HUDEP-2 (cell line): ENCODE data around the gene TBRG4.
A peak's percentile ranks its signal among the peaks of the same experiment; 100 is the strongest.

Experiments
- DNase-seq, 76 experiments: peaks; one replicate each; lab custom pipeline; 2025; ENCODE audit not compliant: unreplicated experiment in 76 of 76; lab: John Stamatoyannopoulos, UW

Gene TBRG4

GRCh38 chr7:45145881-45146280 is 34.4 kb upstream of the TBRG4 start:
- DNase-seq = no peak

- no peak for DNase-seq
These were observed 32.1 kb upstream of the TBRG4 start for GRCh38 chr7:45143616-45144015.

DNA sequence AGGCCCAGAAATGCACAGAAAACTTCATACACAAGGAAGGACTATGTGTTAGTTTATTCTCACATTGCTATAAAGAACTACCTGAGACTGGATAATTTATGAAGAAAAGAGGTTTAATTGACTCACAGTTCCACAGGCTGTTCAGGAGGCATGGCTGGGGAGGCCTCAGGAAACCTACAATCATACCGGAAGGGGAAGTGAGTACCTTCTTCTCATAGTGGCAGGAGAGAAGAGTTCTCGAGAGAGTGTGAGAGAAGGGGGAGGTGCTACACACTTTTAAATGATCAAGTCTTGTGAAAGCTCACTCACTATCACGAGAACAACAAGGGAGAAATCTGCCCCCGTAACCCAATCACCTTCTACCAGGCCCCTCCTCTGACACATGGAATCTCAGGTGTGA is 29.3 kb upstream of the TBRG4 start:
- DNase-seq = no peak

DNA sequence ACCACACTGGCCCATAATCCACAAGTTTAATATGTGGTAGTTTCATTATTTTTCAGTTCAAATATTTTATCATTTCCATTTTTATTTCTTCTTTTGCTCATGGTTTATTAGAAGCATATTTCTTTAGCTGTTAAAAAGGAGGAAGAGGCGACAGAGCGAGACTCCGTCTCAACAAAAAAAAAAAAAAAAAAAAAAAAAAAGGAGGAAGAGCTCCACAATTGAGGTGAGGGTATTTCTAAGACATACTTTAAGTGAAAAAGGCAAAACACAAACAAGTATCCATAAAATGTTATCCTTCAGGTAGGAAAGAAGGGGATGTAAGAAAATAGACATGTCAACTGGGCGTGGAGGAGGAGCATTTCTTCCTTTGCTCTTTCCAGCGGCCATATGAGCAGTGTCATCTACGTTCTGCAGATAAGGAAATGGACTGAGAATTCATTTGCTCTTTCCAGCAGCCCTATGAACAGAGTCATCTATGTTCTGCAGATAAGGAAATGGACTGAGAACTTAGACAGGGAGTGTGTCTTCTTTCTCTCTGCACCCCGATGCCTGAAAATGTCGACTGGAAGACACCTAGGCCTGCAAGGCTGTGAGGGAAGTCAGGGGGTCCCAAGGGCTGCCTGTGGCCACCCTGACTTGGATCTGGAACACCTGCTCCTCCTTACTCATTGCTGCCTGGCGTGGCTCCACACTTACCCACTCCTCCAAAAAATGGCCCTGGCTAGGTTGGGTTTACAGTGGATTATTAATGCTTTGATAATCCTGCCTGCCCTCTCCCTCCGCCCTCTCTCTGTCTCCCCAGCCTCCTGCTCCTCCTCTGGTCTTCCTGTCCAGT is 27.2 kb upstream of the TBRG4 start:
- peak in 17 of 76 experiments; percentile 4 to 38 (median 14) for DNase-seq

GRCh38 chr7:45136106-45137060 is 24.9 kb upstream of the TBRG4 start:
- DNase-seq = peak in 58 of 76 experiments; percentile 3 to 66 (median 31)

DNA sequence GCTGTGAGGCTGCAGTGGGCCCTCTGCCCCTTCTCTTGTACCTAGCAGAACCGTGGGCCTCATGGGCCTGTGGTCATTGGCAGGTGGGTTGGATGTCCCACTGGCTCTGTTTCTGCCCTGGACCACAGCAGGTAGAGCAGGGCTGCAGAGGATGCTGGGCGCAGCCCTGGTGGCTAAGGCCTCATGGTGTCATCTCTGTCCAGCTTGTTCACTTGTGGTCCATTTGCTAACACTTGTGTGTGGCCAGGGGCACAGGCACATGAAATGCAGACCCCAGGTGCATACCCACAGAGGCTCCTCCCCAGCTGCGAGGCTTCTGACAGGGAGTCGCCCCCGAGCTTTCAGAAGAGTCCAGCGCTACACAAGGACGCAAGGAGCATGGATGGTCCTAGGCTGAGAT is 22.4 kb upstream of the TBRG4 start:
- no peak for DNase-seq

- no peak for DNase-seq
These were observed 21.9 kb upstream of the TBRG4 start for GRCh38 chr7:45133352-45133751.

DNA sequence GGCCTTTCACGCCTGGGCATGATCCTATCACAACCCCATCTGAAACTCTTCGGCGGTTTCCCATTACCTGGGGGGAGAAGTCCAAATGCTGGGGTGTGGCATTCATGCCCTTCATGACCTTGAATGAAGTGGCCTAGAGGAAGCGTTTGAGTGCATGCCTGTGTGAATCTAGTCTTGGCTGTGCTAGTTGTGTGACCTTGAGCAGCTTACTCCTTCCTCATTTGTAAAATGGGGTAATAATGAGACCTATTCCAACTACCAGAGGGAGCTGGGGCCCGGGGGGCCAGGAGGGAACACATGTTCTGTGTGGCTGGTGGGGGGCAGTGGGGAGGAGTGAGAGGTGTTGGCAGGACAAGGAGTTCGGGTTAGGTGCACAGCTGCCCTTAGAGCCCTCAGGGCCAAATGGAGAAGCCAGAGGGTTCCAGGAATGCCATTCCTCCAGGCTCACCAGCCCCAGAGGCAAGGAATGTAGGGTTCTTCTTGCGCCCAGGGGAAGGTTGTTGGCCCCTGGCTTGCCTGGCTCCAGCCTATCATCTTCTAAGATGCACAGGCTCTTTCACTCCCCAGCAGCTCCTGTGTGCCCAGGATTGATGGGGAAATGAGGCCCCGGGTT is 21.3 kb upstream of the TBRG4 start:
- DNase-seq = no peak

- DNase-seq = no peak
These were observed 20.4 kb upstream of the TBRG4 start for GRCh38 chr7:45131891-45132290.

- DNase-seq = no peak
These were observed 19.4 kb upstream of the TBRG4 start for GRCh38 chr7:45130910-45131309.

GRCh38 chr7:45129906-45130305 is 18.4 kb upstream of the TBRG4 start:
- no peak for DNase-seq

DNA sequence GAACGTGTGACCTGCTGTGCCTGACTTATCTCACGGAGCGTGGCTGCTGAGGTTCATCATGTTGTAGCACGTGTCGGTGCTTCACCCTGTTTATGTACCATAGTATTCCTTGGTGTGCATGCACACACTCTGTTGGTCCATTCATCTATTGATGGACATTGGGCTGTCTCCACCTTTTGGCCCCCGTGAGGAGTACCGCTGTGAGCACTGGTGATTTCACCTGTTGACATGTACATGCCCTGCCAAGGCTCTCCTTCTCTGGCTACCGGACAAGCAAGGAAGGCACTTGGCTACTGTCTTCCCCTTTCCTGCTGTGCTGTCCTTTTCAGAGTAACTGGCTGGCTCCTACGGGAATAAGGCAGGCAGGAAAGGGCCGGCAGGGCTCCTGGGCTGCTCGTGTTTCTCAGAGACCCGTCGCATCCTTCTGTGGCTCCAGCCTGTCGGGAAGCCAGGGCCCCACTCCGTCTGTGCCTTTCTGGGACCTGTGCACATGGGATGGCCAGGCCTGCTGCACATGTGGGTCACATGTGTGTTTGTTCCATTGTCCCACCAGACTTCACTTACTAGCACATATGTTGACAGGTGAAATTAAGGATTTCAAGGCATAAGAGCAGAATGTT is 17.8 kb upstream of the TBRG4 start:
- no peak for DNase-seq

DNA sequence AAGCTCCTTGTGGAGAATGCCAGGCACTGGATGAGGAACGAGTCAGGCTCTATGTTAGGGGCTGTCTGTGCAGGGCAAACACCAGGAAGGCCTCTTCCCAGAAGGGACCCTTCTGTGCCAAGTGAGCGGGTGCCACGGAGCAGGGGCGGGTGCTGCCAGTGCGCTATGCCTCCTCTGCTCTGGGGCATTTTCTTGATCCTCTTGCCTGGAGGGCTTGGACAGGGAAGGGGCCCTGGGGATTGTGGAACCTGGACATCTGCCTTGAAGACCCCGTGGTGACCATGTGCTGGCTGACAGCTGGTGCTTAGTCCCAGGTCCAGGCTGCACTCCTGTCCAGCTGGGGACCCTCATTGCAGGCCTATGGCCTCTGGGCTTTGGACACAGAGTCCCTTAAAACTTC is 15.4 kb upstream of the TBRG4 start:
- DNase-seq = no peak

DNA sequence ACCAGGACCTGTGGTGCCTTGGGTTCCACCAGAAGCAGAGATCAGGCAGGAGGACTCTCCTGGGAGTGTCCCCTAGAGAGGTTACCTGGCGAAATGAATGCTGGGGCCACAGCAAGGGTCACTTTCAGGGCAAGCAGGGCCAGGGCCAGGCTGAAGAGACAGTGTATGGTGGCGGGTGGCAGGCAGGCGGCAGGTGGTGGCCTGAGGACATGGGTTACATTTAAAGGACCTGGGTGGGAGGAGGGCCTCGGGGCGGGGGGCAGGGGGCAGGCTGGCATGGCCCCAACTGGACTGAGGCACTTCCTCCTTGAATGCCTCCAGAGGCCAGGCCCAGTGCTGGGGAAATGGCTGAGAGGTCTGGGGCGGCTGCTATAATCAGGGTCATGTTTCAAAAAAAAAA is 14.7 kb upstream of the TBRG4 start:
- no peak for DNase-seq

DNA sequence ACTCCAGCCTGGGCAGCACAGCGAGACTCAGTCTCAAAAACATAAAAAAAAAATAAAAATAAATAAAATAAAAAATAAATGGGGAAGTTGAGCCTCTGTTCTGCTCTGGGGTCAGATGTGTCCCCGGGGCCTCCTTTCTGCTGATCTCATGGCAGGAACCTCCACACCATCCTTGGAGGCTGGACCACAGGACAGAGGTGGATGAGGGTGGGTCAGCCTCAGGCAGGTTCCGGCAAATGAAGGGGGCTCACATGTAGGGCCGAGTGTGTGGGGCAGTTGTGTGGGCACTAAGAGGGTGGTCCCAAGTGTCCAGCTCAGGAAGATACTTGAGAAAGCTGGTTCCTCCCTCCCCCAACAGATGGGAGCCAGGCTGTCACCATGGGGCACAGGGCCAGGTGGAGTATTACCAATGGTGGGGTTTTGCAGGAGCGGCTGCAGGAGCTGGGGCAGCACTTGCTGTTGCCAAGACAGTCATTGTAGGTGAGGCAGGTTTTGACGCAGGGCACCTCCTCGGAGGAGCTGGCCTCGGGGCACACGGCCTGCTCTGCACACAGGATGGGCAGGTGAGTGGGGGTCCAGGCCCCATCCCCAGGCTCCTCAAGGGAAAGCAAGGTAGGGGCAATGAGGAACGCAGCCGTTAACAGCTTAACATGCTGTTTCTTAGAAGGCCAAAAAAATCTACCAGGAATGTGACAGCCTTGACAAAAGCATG is 13.9 kb upstream of the TBRG4 start:
- no peak for DNase-seq

GRCh38 chr7:45123913-45124710 is 12.6 kb upstream of the TBRG4 start:
- DNase-seq = no peak

DNA sequence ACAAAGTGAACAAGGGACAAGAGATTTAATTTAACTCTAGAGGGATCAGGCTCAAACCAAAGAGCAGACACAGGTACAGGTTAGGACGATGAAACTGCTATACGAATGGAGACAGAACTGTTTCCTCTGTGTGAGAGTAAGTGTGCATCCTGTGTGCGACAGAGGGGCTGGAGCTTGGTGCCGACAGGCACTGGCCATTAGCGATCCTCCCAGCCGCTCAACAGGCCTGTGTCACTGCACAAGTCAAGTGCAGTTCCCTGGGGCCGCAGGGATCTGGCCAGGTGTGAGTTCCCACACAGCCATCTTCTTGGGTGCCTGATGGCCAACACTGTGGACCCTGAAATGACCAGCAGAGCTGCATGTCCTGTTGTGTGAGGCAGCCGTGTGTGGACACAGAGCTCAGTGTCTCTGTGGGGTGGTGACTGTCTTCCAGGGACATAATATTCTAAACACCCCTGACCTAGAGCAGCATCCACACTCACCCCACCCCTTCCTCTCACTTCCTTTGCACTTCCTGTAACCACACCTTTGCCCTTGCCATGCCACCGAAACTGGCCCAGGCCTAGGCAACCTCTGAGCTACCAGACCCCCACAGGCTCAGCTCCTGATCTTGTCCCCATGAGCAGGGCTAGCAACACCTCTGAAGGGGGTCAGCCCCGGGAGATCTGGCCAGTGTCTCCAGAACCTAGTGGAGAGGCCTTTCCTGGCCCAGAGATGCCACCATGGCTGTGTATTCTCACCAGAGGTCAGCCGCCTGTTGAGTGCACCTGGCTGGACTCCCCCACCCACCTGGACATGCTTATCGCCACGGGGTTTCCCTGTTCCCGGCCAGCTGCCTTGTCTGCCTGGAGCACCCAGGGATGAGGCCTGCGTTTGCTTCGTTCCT is 11.7 kb upstream of the TBRG4 start:
- no peak for DNase-seq

DNA sequence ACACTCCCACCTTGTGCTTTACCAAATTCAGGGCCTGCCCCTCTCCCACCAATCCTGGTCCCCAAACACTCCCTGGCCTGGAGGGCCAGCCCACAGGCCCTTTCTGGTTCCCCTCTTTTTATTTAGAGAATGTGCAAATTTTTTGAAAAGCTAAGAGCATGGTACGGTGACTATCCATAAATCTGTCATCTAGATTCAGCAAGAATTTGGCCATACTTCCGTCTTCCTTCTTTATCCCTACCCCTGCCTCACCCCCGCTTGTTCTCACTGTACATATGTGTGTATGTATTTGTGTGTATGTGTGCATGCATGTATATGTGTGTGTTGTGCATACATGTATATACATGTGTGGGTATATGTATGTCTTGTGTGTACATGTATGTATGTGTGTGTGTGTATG is 8.1 kb upstream of the TBRG4 start:
- DNase-seq = no peak
